Skeletal muscle tissue (tissue), 4 donors: Measurements from ENCODE around the gene SYNGR2. TPM values are rescaled to one million over a fixed set of nuclear protein-coding genes. Genes with fewer than 3 reads are reported as not detected.
"Not testable (repeated sequence)": the region's sequence is repeated elsewhere in the genome, so short reads cannot be mapped to it uniquely, and the experiment has no call there.

Source experiments
- H3K27ac ChIP-seq: one replicate; pipeline ENCODE4 v1.7.0; 2013; ENCODE audit warnings: mild to moderate bottlenecking, low read depth, low read length, inconsistent platforms
- H3K27me3 ChIP-seq, 3 donors: one replicate each; pipeline ENCODE4 v1.7.0; 2013; ENCODE audit warnings: low read length in 3 of 3; ENCODE audit not compliant: control insufficient read depth in 3 of 3, insufficient read depth in 3 of 3
- H3K36me3 ChIP-seq, 3 donors: one replicate each; pipeline ENCODE4 v1.7.0; 2013; ENCODE audit warnings: low read length in 3 of 3; ENCODE audit not compliant: control insufficient read depth in 3 of 3, insufficient read depth in 3 of 3
- H3K4me1 ChIP-seq, 3 donors: one replicate each; pipeline ENCODE4 v1.7.0; 2013; ENCODE audit warnings: low read length in 3 of 3, mild to moderate bottlenecking in 3 of 3; ENCODE audit not compliant: control insufficient read depth in 3 of 3, insufficient read depth in 3 of 3
- H3K4me3 ChIP-seq, 3 donors: one replicate each; pipeline ENCODE4 v1.7.0; 2013; ENCODE audit warnings: low read length in 3 of 3
- H3K9ac ChIP-seq, 3 donors: one replicate each; pipeline ENCODE4 v1.7.0; 2013; ENCODE audit warnings: low read length in 3 of 3, mild to moderate bottlenecking in 3 of 3, moderate library complexity in 2 of 3, low read depth in 1 of 3
- H3K9me3 ChIP-seq, 3 donors: one replicate each; pipeline ENCODE4 v1.7.0; 2013; ENCODE audit warnings: low read length in 3 of 3; ENCODE audit not compliant: control insufficient read depth in 3 of 3
- total RNA-seq: library from RNA; depleted of rRNA; stranded (reverse); fragments of >200 nt; gene quantifications from one replicate; pipeline ENCODE4 v1.2.3, GENCODE V29; 2014
- donor health status: Osteomylitis.

The SYNGR2 gene
- total RNA-seq, 1 donor from 2014 or later, result 34.4 TPM

- H3K27me3 ChIP-seq, result no peaks in the 10 kb centered on the region
- H3K4me1 ChIP-seq, result no peaks in the 10 kb centered on the region
- no peak overlapping the region for H3K9ac ChIP-seq
- no peaks in the 10 kb centered on the region for H3K36me3 ChIP-seq
- no peaks in the 10 kb centered on the region for H3K9me3 ChIP-seq
- no peak overlapping the region for H3K27ac ChIP-seq
- H3K4me3 ChIP-seq, result no peak overlapping the region
These were observed 8.7 kb upstream of the SYNGR2 start for GRCh38 chr17:78159575-78160158.

GRCh38 chr17:78163881-78164747, 4.3 kb upstream of the SYNGR2 start:
- Histone ChIP-seq H3K9me3 (no peaks in the 10 kb centered on the region), H3K4me3 (no peak overlapping the region), H3K36me3 (no peaks in the 10 kb centered on the region), H3K9ac (no peak overlapping the region), H3K4me1 (peaks cover 4 to 7% (median 4%) of the 10 kb centered on the region in 3 donors), H3K27me3 (no peaks in the 10 kb centered on the region), H3K27ac (no peak overlapping the region)

GRCh38 chr17:78164748-78165607, 3.4 kb upstream of the SYNGR2 start:
- H3K9ac ChIP-seq, result no peak overlapping the region
- H3K4me3 ChIP-seq, result no peak overlapping the region
- no peaks in the 10 kb centered on the region for H3K9me3 ChIP-seq
- H3K36me3 ChIP-seq, result no peaks in the 10 kb centered on the region
- no peak overlapping the region for H3K27ac ChIP-seq
- H3K4me1 ChIP-seq, result peaks cover 12 to 16% (median 13%) of the 10 kb centered on the region in 3 donors
- no peaks in the 10 kb centered on the region for H3K27me3 ChIP-seq

GRCh38 chr17:78166416-78166815, 2.0 kb upstream of the SYNGR2 start:
- no peak overlapping the region for H3K9ac ChIP-seq

GRCh38 chr17:78168903-78169793, 767 bp downstream of the SYNGR2 start:
- H3K9ac ChIP-seq, result peak overlapping the region; percentile 65 to 88 (median 86)
- H3K4me1 ChIP-seq, result peaks cover 47 to 57% (median 52%) of the 10 kb centered on the region in 3 donors

More at GRCh38 chr17:78166416-78166815, 2.0 kb upstream of the SYNGR2 start:
- Histone ChIP-seq H3K9me3 (no peaks in the 10 kb centered on the region), H3K36me3 (peaks cover 7 to 8% (median 8%) of the 10 kb centered on the region in 3 donors), H3K27me3 (no peaks in the 10 kb centered on the region), H3K4me3 (no peak overlapping the region), H3K4me1 (peaks cover 20 to 30% (median 25%) of the 10 kb centered on the region in 3 donors), H3K27ac (no peak overlapping the region)

GRCh38 chr17:78170692-78171590, 2.6 kb downstream of the SYNGR2 start:
- H3K4me3 ChIP-seq, result no peak overlapping the region
- peak overlapping the region; percentile 99 for H3K27ac ChIP-seq
- H3K36me3 ChIP-seq, result peaks cover 11 to 14% (median 14%) of the 10 kb centered on the region in 3 donors
- no peaks in the 10 kb centered on the region for H3K9me3 ChIP-seq
- H3K4me1 ChIP-seq, result peaks cover 64 to 75% (median 70%) of the 10 kb centered on the region in 3 donors
- peak overlapping the region in 2 of 3 donors; percentile 47 to 80 for H3K9ac ChIP-seq
- H3K27me3 ChIP-seq, result no peaks in the 10 kb centered on the region

More at GRCh38 chr17:78168903-78169793, 767 bp downstream of the SYNGR2 start:
- Histone ChIP-seq H3K36me3 (peaks cover 11 to 14% (median 14%) of the 10 kb centered on the region in 3 donors), H3K9me3 (no peaks in the 10 kb centered on the region), H3K27ac (peak overlapping the region; percentile 90), H3K27me3 (no peaks in the 10 kb centered on the region), H3K4me3 (peak overlapping the region; percentile 68 to 86 (median 79))

GRCh38 chr17:78171591-78172248, 3.3 kb downstream of the SYNGR2 start:
- H3K27me3 ChIP-seq, H3K9me3 ChIP-seq: not testable (repeated sequence)
- Histone ChIP-seq H3K36me3 (peaks cover 11 to 14% (median 14%) of the 10 kb centered on the region in 3 donors), H3K9ac (peak overlapping the region in 2 of 3 donors; percentile 47 to 80), H3K27ac (peak overlapping the region; percentile 99), H3K4me1 (peaks cover 72 to 83% (median 78%) of the 10 kb centered on the region in 3 donors), H3K4me3 (peak overlapping the region in 2 of 3 donors; percentile 19 to 45)
